Vagina (tissue), 2 donors: ENCODE results near the gene SUMF1. TPM values are rescaled to one million over a fixed set of nuclear protein-coding genes. Genes with fewer than 3 reads are reported as not detected.

Experiments
- DNase-seq, 2 donors: peaks; one replicate each; pipeline ENCODE4 v3.0.0-alpha.2; 2017; ENCODE audit errors: extremely low spot score in 2 of 2
- H3K27ac ChIP-seq: fragments of 200-600 bp; sonication (generic); one replicate; pipeline ENCODE4 v1.5.1; 2019
- H3K27me3 ChIP-seq: fragments of 200-600 bp; sonication (generic); one replicate; pipeline ENCODE4 v1.5.1; 2019
- H3K36me3 ChIP-seq, 2 donors: fragments of 200-600 bp; sonication (generic); one replicate each; pipeline ENCODE4 v1.5.1; 2017 to 2019
- H3K4me1 ChIP-seq: fragments of 200-600 bp; sonication (generic); one replicate; pipeline ENCODE4 v1.5.1; 2019
- H3K4me3 ChIP-seq, 2 donors: fragments of 200-600 bp; sonication (generic); 1 replicate in 1 of 2; 2 replicates in 1 of 2; pipeline ENCODE4 v1.5.1; 2016 to 2019
- H3K9me3 ChIP-seq: fragments of 200-600 bp; sonication (generic); one replicate; pipeline ENCODE4 v1.5.1; 2019
- CTCF ChIP-seq, 3 experiments: fragments of 450-650 bp in 2 of 3; fragments of 200-600 bp in 1 of 3; sonication (generic) in 1 of 3; IDR thresholded peaks; one replicate each; pipeline ENCODE4 v1.5.1; 2017 to 2019; ENCODE audit warnings: antibody characterized with exemption in 3 of 3, mild to moderate bottlenecking in 2 of 3, moderate library complexity in 2 of 3
- POLR2A ChIP-seq, 2 donors: fragments of 450-650 bp; IDR thresholded peaks; one replicate each; pipeline ENCODE4 v1.6.1; 2017; ENCODE audit warnings: antibody characterized with exemption in 2 of 2, mild to moderate bottlenecking in 2 of 2, moderate library complexity in 2 of 2
- POLR2AphosphoS5 ChIP-seq, 2 donors: sonication (generic); formaldehyde crosslinking; IDR thresholded peaks; one replicate each; pipeline ENCODE4 v1.9.0; 2017; ENCODE audit warnings: antibody characterized with exemption in 2 of 2, mild to moderate bottlenecking in 2 of 2, low read depth in 1 of 2; ENCODE audit not compliant: insufficient read depth in 1 of 2
- intact Hi-C: fragments of 100-400 bp; cut with DNase I; formaldehyde crosslinking; loops from one replicate; pipeline ENCODE4 v1.15.1; 2023
- total RNA-seq: library from RNA; depleted of rRNA; stranded (reverse); fragments of >200 nt; gene quantifications from one replicate; pipeline ENCODE4 v1.2.3, GENCODE V29; 2016

Gene SUMF1
- total RNA-seq, 1 donor from 2014 or later: 65.6 TPM

GRCh38 chr3:4398941-4399245 lies 68.2 kb downstream of the SUMF1 start:
- no peaks in the 10 kb centered on the region for H3K9me3 ChIP-seq
- no peaks in the 10 kb centered on the region for H3K36me3 ChIP-seq
- no peak overlapping the region for H3K4me3 ChIP-seq
- H3K4me1 ChIP-seq: no peaks in the 10 kb centered on the region
- no peaks in the 10 kb centered on the region for H3K27me3 ChIP-seq
- no peak overlapping the region for H3K27ac ChIP-seq
- intact Hi-C loops: no loop called here
- no peak for DNase-seq
- TF ChIP-seq CTCF (IDR thresholded peaks at IDR 0.05): no peak
- no peak for TF ChIP-seq POLR2AphosphoS5 (IDR thresholded peaks at IDR 0.05; ENCODE audit: insufficient read depth in 1 of 2, low read depth in 1 of 2)
- TF ChIP-seq POLR2A (IDR thresholded peaks at IDR 0.05): no peak

GRCh38 chr3:4398120-4398940 lies 68.7 kb downstream of the SUMF1 start:
- H3K4me3 ChIP-seq: no peak overlapping the region
- H3K27me3 ChIP-seq: no peaks in the 10 kb centered on the region
- no peaks in the 10 kb centered on the region for H3K36me3 ChIP-seq
- intact Hi-C loops: no loop called here
- no peak for TF ChIP-seq CTCF (IDR thresholded peaks at IDR 0.05)
- no peak for TF ChIP-seq POLR2AphosphoS5 (IDR thresholded peaks at IDR 0.05; ENCODE audit: insufficient read depth in 1 of 2, low read depth in 1 of 2)
- TF ChIP-seq POLR2A (IDR thresholded peaks at IDR 0.05): no peak
- no peaks in the 10 kb centered on the region for H3K9me3 ChIP-seq
- no peak for DNase-seq
- H3K4me1 ChIP-seq: no peaks in the 10 kb centered on the region
- H3K27ac ChIP-seq: no peak overlapping the region

GRCh38 chr3:4397466-4397865 lies 69.6 kb downstream of the SUMF1 start:
- TF ChIP-seq POLR2A (IDR thresholded peaks at IDR 0.05) (no peak), CTCF (IDR thresholded peaks at IDR 0.05) (no peak), POLR2AphosphoS5 (IDR thresholded peaks at IDR 0.05; ENCODE audit: insufficient read depth in 1 of 2, low read depth in 1 of 2) (no peak)
- Histone ChIP-seq H3K4me3 (no peak overlapping the region), H3K4me1 (no peaks in the 10 kb centered on the region), H3K27me3 (no peaks in the 10 kb centered on the region), H3K9me3 (no peaks in the 10 kb centered on the region), H3K36me3 (no peaks in the 10 kb centered on the region), H3K27ac (no peak overlapping the region)
- intact Hi-C loops: no loop called here
- no peak for DNase-seq

GRCh38 chr3:4396542-4396941 lies 70.5 kb downstream of the SUMF1 start:
- no peak for DNase-seq
- intact Hi-C loops: no loop called here
- Histone ChIP-seq H3K27me3 (no peaks in the 10 kb centered on the region), H3K4me3 (no peak overlapping the region), H3K4me1 (no peaks in the 10 kb centered on the region), H3K27ac (no peak overlapping the region), H3K9me3 (no peaks in the 10 kb centered on the region), H3K36me3 (no peaks in the 10 kb centered on the region)
- no peak for TF ChIP-seq POLR2AphosphoS5 (IDR thresholded peaks at IDR 0.05; ENCODE audit: insufficient read depth in 1 of 2, low read depth in 1 of 2)
- TF ChIP-seq POLR2A (IDR thresholded peaks at IDR 0.05): no peak
- TF ChIP-seq CTCF (IDR thresholded peaks at IDR 0.05): no peak

GRCh38 chr3:4396006-4396405 lies 71.1 kb downstream of the SUMF1 start:
- H3K9me3 ChIP-seq: no peaks in the 10 kb centered on the region
- no peak for DNase-seq
- H3K4me1 ChIP-seq: no peaks in the 10 kb centered on the region
- intact Hi-C loops: no loop called here
- H3K27me3 ChIP-seq: no peaks in the 10 kb centered on the region
- H3K36me3 ChIP-seq: no peaks in the 10 kb centered on the region
- TF ChIP-seq CTCF (IDR thresholded peaks at IDR 0.05): no peak
- no peak for TF ChIP-seq POLR2A (IDR thresholded peaks at IDR 0.05)
- no peak for TF ChIP-seq POLR2AphosphoS5 (IDR thresholded peaks at IDR 0.05; ENCODE audit: insufficient read depth in 1 of 2, low read depth in 1 of 2)
- no peak overlapping the region for H3K4me3 ChIP-seq
- H3K27ac ChIP-seq: no peak overlapping the region
